Measurements from ENCODE around the gene ZNF816.
"Not testable (repeated sequence)": the region's sequence is repeated elsewhere in the genome, so short reads cannot be mapped to it uniquely, and the experiment has no call there.

ZNF816 gene

GRCh38 chr19:52957591-52957990, 5.1 kb downstream of the ZNF816 start:
- Histone ChIP-seq H3K27me3 (replicated peaks; ENCODE audit: control insufficient read depth, insufficient read depth, low read length) (no peaks in the 10 kb centered on the region), H3K9me3 (ENCODE audit: control insufficient read depth, low read length) (peaks cover 22% of the 10 kb centered on the region), H3K4me1 (ENCODE audit: control insufficient read depth, insufficient read depth, low read length) (peaks cover 10% of the 10 kb centered on the region), H3K9ac (ENCODE audit: low read length) (no peak overlapping the region), H3K36me3 (ENCODE audit: control insufficient read depth, insufficient read depth, low read length, severe bottlenecking) (peaks cover 42% of the 10 kb centered on the region), H3K4me3 (ENCODE audit: low read length) (no peak overlapping the region)
- DNase-seq (ENCODE audit: low read depth), result no peak

GRCh38 chr19:52956917-52957316, 5.8 kb downstream of the ZNF816 start:
- H3K36me3 ChIP-seq (ENCODE audit: control insufficient read depth, insufficient read depth, low read length, severe bottlenecking), result peaks cover 48% of the 10 kb centered on the region
- H3K4me3 ChIP-seq (ENCODE audit: low read length), result no peak overlapping the region
- DNase-seq (ENCODE audit: low read depth), result no peak
- H3K9ac ChIP-seq (ENCODE audit: low read length), result no peak overlapping the region
- H3K9me3 ChIP-seq (ENCODE audit: control insufficient read depth, low read length), result peaks cover 29% of the 10 kb centered on the region
- H3K27me3 ChIP-seq (replicated peaks; ENCODE audit: control insufficient read depth, insufficient read depth, low read length), result no peaks in the 10 kb centered on the region
- H3K4me1 ChIP-seq (ENCODE audit: control insufficient read depth, insufficient read depth, low read length), result peaks cover 8% of the 10 kb centered on the region

GRCh38 chr19:52949422-52949821, 13.3 kb downstream of the ZNF816 start:
- Histone ChIP-seq H3K36me3 (ENCODE audit: control insufficient read depth, insufficient read depth, low read length, severe bottlenecking) (peaks cover 49% of the 10 kb centered on the region), H3K9ac (ENCODE audit: low read length) (no peak overlapping the region), H3K4me3 (ENCODE audit: low read length) (peak overlapping the region; percentile 41), H3K4me1 (ENCODE audit: control insufficient read depth, insufficient read depth, low read length) (no peaks in the 10 kb centered on the region), H3K27me3 (replicated peaks; ENCODE audit: control insufficient read depth, insufficient read depth, low read length) (no peaks in the 10 kb centered on the region), H3K9me3 (ENCODE audit: control insufficient read depth, low read length) (peaks cover 68% of the 10 kb centered on the region)
- no peak for DNase-seq (ENCODE audit: low read depth)

DNA sequence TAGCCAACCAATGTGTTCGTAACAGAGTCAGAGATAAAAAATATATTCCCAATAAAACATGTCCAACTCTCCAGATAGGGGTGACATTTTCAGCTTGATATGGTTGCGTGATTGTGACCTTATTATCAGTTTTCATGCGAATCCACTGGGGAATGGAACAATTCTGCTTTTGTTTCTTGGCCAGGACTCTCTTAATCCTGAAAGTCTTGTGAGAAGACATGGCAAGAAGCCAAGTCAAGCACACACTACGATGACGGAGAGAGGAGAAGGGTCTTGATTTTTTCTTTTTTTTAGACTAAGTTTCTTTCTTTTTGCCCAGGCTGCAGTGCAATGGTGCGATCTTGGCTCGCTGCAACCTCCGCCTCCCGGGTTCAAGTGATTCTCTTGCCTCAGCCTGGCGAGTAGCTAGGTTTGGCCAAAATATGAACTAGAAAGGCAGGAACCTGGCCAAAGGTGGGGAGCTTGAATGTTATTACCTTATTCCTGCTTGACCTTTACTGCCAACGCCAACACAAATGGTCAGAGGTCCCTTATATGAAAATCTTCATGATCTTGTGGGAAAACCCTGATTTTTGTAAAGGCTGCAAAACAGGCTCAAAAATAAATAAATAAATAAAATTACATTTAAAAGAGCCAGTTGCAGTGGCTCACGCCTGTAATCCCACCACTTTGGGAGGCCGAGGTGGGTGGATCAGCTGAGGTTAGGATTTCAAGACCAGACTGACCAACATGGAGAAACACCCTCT, 14.5 kb downstream of the ZNF816 start:
- peaks cover 41% of the 10 kb centered on the region for H3K36me3 ChIP-seq (ENCODE audit: control insufficient read depth, insufficient read depth, low read length, severe bottlenecking)
- H3K27me3 ChIP-seq (replicated peaks; ENCODE audit: control insufficient read depth, insufficient read depth, low read length), result no peaks in the 10 kb centered on the region
- H3K4me3 ChIP-seq (ENCODE audit: low read length), result peak overlapping the region; percentile 41
- peaks cover 64% of the 10 kb centered on the region for H3K9me3 ChIP-seq (ENCODE audit: control insufficient read depth, low read length)
- H3K9ac ChIP-seq (ENCODE audit: low read length), result no peak overlapping the region
- no peak for DNase-seq (ENCODE audit: low read depth)
- H3K4me1 ChIP-seq (ENCODE audit: control insufficient read depth, insufficient read depth, low read length), result no peaks in the 10 kb centered on the region

DNA sequence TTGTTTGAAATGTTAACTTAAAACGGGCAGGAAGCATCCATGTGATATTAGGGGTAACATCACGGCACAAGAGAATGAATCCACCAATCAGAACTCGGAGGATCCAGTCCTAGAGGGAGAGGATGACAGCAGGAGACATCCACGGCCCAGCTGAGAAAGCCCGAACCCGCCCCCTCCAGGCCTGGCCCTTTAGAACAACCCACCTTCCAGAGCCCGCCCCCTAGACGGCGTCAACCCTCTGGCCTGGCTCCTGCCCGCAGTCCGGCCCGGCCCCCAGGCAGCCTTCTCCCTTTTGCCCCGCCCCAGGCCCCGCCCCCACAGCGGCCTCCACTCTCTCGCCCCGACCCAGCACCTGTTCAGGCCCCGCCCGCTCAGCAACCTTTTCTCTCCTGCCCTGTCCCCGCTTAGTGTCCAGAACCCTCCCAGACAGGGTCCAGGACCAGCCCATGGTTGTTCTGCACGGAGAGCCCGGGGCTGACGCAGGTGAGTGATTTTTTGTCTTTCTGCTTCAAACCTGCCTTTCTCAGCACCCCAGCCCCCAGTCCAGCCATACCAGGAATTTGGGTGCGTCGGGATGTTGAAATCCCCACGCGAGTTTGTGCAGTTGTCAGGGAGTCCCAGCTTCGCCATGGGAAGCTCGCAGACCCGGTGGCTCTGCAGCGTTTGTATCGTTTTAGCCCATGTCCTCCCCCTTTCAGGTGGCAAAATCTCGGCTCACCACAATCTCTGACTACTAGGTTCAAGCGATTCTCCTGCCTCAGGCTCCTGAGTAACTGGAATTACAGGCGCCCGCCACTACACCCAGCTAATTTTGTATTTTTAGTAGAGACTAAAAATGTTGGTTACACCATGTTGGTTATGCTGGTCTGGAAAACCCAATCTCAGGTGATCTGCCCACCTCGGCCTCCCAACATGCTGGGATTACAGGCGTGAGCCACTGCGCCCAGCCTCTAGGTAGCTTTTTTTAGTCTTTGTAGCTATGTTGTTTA, 16.1 kb downstream of the ZNF816 start:
- Histone ChIP-seq H3K9ac (ENCODE audit: low read length) (no peak overlapping the region), H3K4me3 (ENCODE audit: low read length) (no peak overlapping the region), H3K4me1 (ENCODE audit: control insufficient read depth, insufficient read depth, low read length) (peaks cover 3% of the 10 kb centered on the region), H3K36me3 (ENCODE audit: control insufficient read depth, insufficient read depth, low read length, severe bottlenecking) (peaks cover 26% of the 10 kb centered on the region), H3K9me3 (ENCODE audit: control insufficient read depth, low read length) (peaks cover 48% of the 10 kb centered on the region), H3K27me3 (replicated peaks; ENCODE audit: control insufficient read depth, insufficient read depth, low read length) (no peaks in the 10 kb centered on the region)
- DNase-seq (ENCODE audit: low read depth), result no peak

DNA sequence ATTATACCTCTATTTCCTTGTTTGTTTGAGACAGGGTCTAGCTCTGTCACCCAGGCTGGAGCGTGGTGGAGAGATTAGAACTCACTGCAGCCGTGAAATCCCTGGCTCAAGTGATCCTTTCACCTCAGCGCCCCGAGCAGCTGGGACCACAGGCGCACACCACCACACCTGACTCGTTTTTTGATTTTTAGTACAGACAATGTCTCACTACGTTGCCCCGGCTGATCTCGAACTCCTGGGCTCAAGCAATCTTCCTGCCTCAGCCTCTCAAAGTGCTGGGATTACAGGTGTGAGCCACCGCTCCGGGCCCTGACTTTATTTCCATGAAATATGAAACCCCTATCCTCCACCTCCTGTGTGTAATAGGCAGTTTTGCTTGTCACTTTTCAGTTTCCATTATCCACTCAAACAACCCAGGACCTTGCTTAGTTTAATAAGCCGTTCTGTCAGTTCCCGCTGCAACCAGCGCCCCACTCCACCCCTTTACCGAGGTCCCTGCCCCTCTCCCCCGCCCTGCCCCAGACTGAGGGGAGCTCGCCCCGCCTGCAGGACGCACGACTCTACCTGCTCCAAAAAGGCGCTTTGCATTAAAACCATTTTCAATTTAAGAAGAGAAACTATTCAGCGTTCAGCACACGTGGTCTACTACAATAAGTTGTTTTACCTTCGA, 16.9 kb downstream of the ZNF816 start:
- Histone ChIP-seq H3K9me3 (ENCODE audit: control insufficient read depth, low read length) (peaks cover 40% of the 10 kb centered on the region), H3K9ac (ENCODE audit: low read length) (no peak overlapping the region), H3K4me1 (ENCODE audit: control insufficient read depth, insufficient read depth, low read length) (peaks cover 3% of the 10 kb centered on the region), H3K4me3 (ENCODE audit: low read length) (no peak overlapping the region), H3K27me3 (replicated peaks; ENCODE audit: control insufficient read depth, insufficient read depth, low read length) (no peaks in the 10 kb centered on the region), H3K36me3 (ENCODE audit: control insufficient read depth, insufficient read depth, low read length, severe bottlenecking) (peaks cover 17% of the 10 kb centered on the region)
- no peak for DNase-seq (ENCODE audit: low read depth)

- not testable (repeated sequence) for H3K9ac ChIP-seq (ENCODE audit: low read length); H3K4me1 ChIP-seq (ENCODE audit: control insufficient read depth, insufficient read depth, low read length); H3K4me3 ChIP-seq (ENCODE audit: low read length); H3K27me3 ChIP-seq (replicated peaks; ENCODE audit: control insufficient read depth, insufficient read depth, low read length); H3K36me3 ChIP-seq (ENCODE audit: control insufficient read depth, insufficient read depth, low read length, severe bottlenecking); DNase-seq (ENCODE audit: low read depth)
- H3K9me3 ChIP-seq (ENCODE audit: control insufficient read depth, low read length), result peaks cover 31% of the 10 kb centered on the region
Measured at GRCh38 chr19:52944703-52945493, 17.8 kb downstream of the ZNF816 start.

- H3K4me3 ChIP-seq (ENCODE audit: low read length), result no peak overlapping the region
- DNase-seq (ENCODE audit: low read depth), result no peak
Measured at GRCh38 chr19:52943884-52944643, 18.6 kb downstream of the ZNF816 start.

GRCh38 chr19:52943134-52943883, 19.4 kb downstream of the ZNF816 start:
- Histone ChIP-seq H3K9me3 (ENCODE audit: control insufficient read depth, low read length) (peaks cover 15% of the 10 kb centered on the region), H3K4me3 (ENCODE audit: low read length) (peak overlapping the region; percentile 98), H3K9ac (ENCODE audit: low read length) (peak overlapping the region; percentile 73), H3K36me3 (ENCODE audit: control insufficient read depth, insufficient read depth, low read length, severe bottlenecking) (no peaks in the 10 kb centered on the region), H3K4me1 (ENCODE audit: control insufficient read depth, insufficient read depth, low read length) (peaks cover 9% of the 10 kb centered on the region), H3K27me3 (replicated peaks; ENCODE audit: control insufficient read depth, insufficient read depth, low read length) (no peaks in the 10 kb centered on the region)
- no peak for DNase-seq (ENCODE audit: low read depth)

More at GRCh38 chr19:52943884-52944643, 18.6 kb downstream of the ZNF816 start:
- peaks cover 3% of the 10 kb centered on the region for H3K4me1 ChIP-seq (ENCODE audit: control insufficient read depth, insufficient read depth, low read length)
- peaks cover 1% of the 10 kb centered on the region for H3K36me3 ChIP-seq (ENCODE audit: control insufficient read depth, insufficient read depth, low read length, severe bottlenecking)
- H3K27me3 ChIP-seq (replicated peaks; ENCODE audit: control insufficient read depth, insufficient read depth, low read length), result no peaks in the 10 kb centered on the region
- H3K9ac ChIP-seq (ENCODE audit: low read length), result no peak overlapping the region
- H3K9me3 ChIP-seq (ENCODE audit: control insufficient read depth, low read length), result peaks cover 23% of the 10 kb centered on the region
